GM19043 (cell line): ENCODE measurements around the gene FNDC5.

Experiments
- ATAC-seq: cut with Tn5 transposase; IDR thresholded peaks from one replicate; pipeline ENCODE4 v1.9.1; 2021; ENCODE audit warnings: low read depth; ENCODE audit not compliant: unreplicated experiment

The FNDC5 gene

GRCh38 chr1:32817815-32818786 lies 52.6 kb downstream of the FNDC5 start:
- peak; percentile 2 for ATAC-seq

GRCh38 chr1:32817159-32817814 lies 53.4 kb downstream of the FNDC5 start, which contains the start of the genes S100PBP and YARS1:
S100PBP (plus strand) TSS chr1:32817653; CDS start chr1:32826100, 8,447 bp downstream.
YARS1 (minus strand) TSS chr1:32817358; CDS start chr1:32817244, 114 bp downstream.
- ATAC-seq = peak; percentile 68

GRCh38 chr1:32816676-32817158 lies 54.0 kb downstream of the FNDC5 start:
- peak; percentile 2 for ATAC-seq

GRCh38 chr1:32813941-32814739 lies 56.6 kb downstream of the FNDC5 start:
- ATAC-seq = no peak
